Fibroblast of lung (primary cell): Measurements from ENCODE around the gene TNS2. TPM values are rescaled to one million over a fixed set of nuclear protein-coding genes. Genes with fewer than 3 reads are reported as not detected.

ENCODE experiments used
- DNase-seq, 2 donors: peaks; one replicate each; pipeline versions ENCODE4 v3.0.0 to v3.0.0-alpha.2; 2010; ENCODE audit warnings: low read depth in 2 of 2
- H2AFZ ChIP-seq: 2 replicates; pipeline ENCODE4 v1.5.1; 2012; ENCODE audit warnings: low read length, control low read depth, inconsistent platforms
- H3K27ac ChIP-seq: 2 replicates; pipeline ENCODE4 v1.5.1; 2011; ENCODE audit warnings: low read length, control low read depth; ENCODE audit not compliant: insufficient read depth
- H3K27me3 ChIP-seq: 2 replicates; pipeline ENCODE4 v1.5.1; 2011; ENCODE audit warnings: mild to moderate bottlenecking, low read length; ENCODE audit not compliant: control insufficient read depth, insufficient read depth
- H3K36me3 ChIP-seq: 2 replicates; pipeline ENCODE4 v1.5.1; 2011; ENCODE audit warnings: low read length; ENCODE audit not compliant: control insufficient read depth, insufficient read depth
- H3K4me1 ChIP-seq: 2 replicates; pipeline ENCODE4 v1.5.1; 2011; ENCODE audit warnings: low read length; ENCODE audit not compliant: control insufficient read depth, insufficient read depth; ENCODE audit errors: extremely low read depth
- H3K4me2 ChIP-seq: 2 replicates; pipeline ENCODE4 v1.5.1; 2011; ENCODE audit warnings: low read length, control low read depth; ENCODE audit not compliant: insufficient read depth; ENCODE audit errors: extremely low read depth
- H3K4me3 ChIP-seq, 4 experiments: fragments of 200-600 bp in 1 of 4; sonication (generic) in 1 of 4; replicated peaks in 1 of 4; 2 replicates each; pipeline ENCODE4 v1.5.1; 2011 to 2016; ENCODE audit warnings: low read length in 4 of 4, low read depth in 3 of 4, mild to moderate bottlenecking in 3 of 4, control low read depth in 2 of 4, inconsistent platforms in 1 of 4, mixed read lengths in 1 of 4; ENCODE audit not compliant: insufficient read depth in 1 of 4; ENCODE audit errors: control extremely low read depth in 1 of 4
- H3K79me2 ChIP-seq: 2 replicates; pipeline ENCODE4 v1.5.1; 2012; ENCODE audit warnings: mild to moderate bottlenecking, low read length, inconsistent platforms; ENCODE audit not compliant: control insufficient read depth, insufficient read depth
- H3K9ac ChIP-seq: 2 replicates; pipeline ENCODE4 v1.5.1; 2011; ENCODE audit warnings: mild to moderate bottlenecking, low read length, control low read depth; ENCODE audit not compliant: insufficient read depth
- H3K9me3 ChIP-seq: 2 replicates; pipeline ENCODE4 v1.5.1; 2012; ENCODE audit warnings: low read depth, low read length; ENCODE audit not compliant: control insufficient read depth, insufficient read depth
- H4K20me1 ChIP-seq: 2 replicates; pipeline ENCODE4 v1.5.1; 2011; ENCODE audit warnings: low read length; ENCODE audit not compliant: control insufficient read depth, insufficient read depth; ENCODE audit errors: extremely low read depth
- CTCF ChIP-seq, 2 donors: IDR thresholded peaks in 1 of 2; conservative IDR thresholded peaks in 1 of 2; 1 replicate in 1 of 2; 2 replicates in 1 of 2; pipeline ENCODE4 v1.5.1; 2011 to 2012; ENCODE audit warnings: low read length in 2 of 2, control low read depth in 1 of 2, inconsistent platforms in 1 of 2, low read depth in 1 of 2, mild to moderate bottlenecking in 1 of 2
- EZH2 ChIP-seq: IDR thresholded peaks from 2 replicates; pipeline ENCODE4 v1.5.1; 2012; ENCODE audit warnings: low read length, control low read depth, mild to moderate bottlenecking; ENCODE audit errors: missing control alignments
- polyA plus RNA-seq, 2 donors: library from polyadenylated mRNA; depleted of rRNA in 1 of 2; stranded (reverse) in 1 of 2; unstranded in 1 of 2; fragments of >200 nt; gene quantifications; 2 replicates each; pipeline ENCODE4 v1.2.1, GENCODE V29; 2011 to 2012; ENCODE audit warnings: missing spikeins in 1 of 2
- total RNA-seq: library from RNA; depleted of rRNA; stranded (reverse); fragments of >200 nt; gene quantifications from 2 replicates; pipeline ENCODE4 v1.2.1, GENCODE V29; 2014

Gene TNS2
- total and polyA plus RNA-seq, 2 donors (not counting 1 experiment from before 2014, with no cell fraction given), result 35.3 to 60.6 TPM

- Histone ChIP-seq H3K27me3 (no peaks in the 10 kb centered on the region), H3K9ac (no peak overlapping the region), H3K27ac (peak overlapping the region; percentile 69), H3K79me2 (no peaks in the 10 kb centered on the region), H3K4me3 (no peak overlapping the region), H4K20me1 (no peaks in the 10 kb centered on the region), H3K9me3 (no peaks in the 10 kb centered on the region), H3K36me3 (peaks cover 29% of the 10 kb centered on the region), H3K4me2 (no peak overlapping the region), H2AFZ (no peak overlapping the region), H3K4me1 (peaks cover 61% of the 10 kb centered on the region)
- TF ChIP-seq CTCF (conservative IDR thresholded peaks at IDR 0.05 in 1 of 2, IDR thresholded peaks at IDR 0.05 in 1 of 2; ENCODE audit: low read depth in 1 of 2, low read length in 2 of 2), result no peak
- no peak for TF ChIP-seq EZH2
- no peak for DNase-seq
Observed at GRCh38 chr12:53064613-53065436, 15.0 kb downstream of the TNS2 start.

GRCh38 chr12:53065470-53065869 is 15.6 kb downstream of the TNS2 start:
- Histone ChIP-seq H3K4me1 (peaks cover 58% of the 10 kb centered on the region), H3K27ac (peak overlapping the region; percentile 69)
- no peak for DNase-seq

More at GRCh38 chr12:53065470-53065869, 15.6 kb downstream of the TNS2 start:
- Histone ChIP-seq H2AFZ (no peak overlapping the region), H3K4me2 (no peak overlapping the region), H4K20me1 (no peaks in the 10 kb centered on the region), H3K4me3 (no peak overlapping the region), H3K79me2 (no peaks in the 10 kb centered on the region), H3K9me3 (no peaks in the 10 kb centered on the region), H3K36me3 (peaks cover 22% of the 10 kb centered on the region), H3K27me3 (no peaks in the 10 kb centered on the region), H3K9ac (no peak overlapping the region)
- TF ChIP-seq CTCF (conservative IDR thresholded peaks at IDR 0.05 in 1 of 2, IDR thresholded peaks at IDR 0.05 in 1 of 2; ENCODE audit: low read depth in 1 of 2, low read length in 2 of 2), result no peak
- TF ChIP-seq EZH2, result no peak
